GM21390 (cell line): ENCODE measurements around the gene ZCWPW1.
A peak's percentile ranks its signal among the peaks of the same experiment; 100 is the strongest.
"Not testable (repeated sequence)": the region's sequence is repeated elsewhere in the genome, so short reads cannot be mapped to it uniquely, and the experiment has no call there.

ENCODE experiments used
- ATAC-seq: cut with Tn5 transposase; IDR thresholded peaks from one replicate; pipeline ENCODE4 v1.9.1; 2021; ENCODE audit not compliant: unreplicated experiment

ZCWPW1 gene

GRCh38 chr7:100373870-100374598 is 54.5 kb downstream of the ZCWPW1 start:
- ATAC-seq = not testable (repeated sequence)

DNA sequence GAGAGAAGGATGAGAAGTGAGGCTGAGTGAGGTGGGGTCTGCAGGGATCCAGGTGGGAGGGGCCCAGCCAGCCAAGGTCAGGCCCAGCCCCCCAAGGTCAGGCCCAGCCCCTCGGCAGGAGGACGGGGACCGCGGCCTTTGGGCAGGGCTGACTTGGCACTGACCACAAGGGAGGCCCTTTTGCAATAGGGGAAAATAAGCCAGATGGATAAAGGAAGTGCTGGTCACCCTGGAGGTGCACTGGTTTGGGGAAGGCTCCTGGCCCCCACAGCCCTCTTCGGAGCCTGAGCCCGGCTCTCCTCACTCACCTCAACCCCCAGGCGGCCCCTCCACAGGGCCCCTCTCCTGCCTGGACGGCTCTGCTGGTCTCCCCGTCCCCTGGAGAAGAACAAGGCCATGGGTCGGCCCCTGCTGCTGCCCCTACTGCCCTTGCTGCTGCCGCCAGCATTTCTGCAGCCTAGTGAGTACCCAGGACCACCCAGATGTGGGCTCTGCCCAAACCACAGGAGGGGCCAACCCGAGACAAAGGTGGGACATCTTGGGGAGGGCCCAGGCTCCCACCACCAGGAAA is 55.2 kb downstream of the ZCWPW1 start, which contains the start of gene PILRA:
Gene PILRA, plus strand, starts transcription at position 227 of the 571 bp plus-strand sequence. Its CDS starts 170 bp downstream, at position 397.
- ATAC-seq = no peak

- ATAC-seq = no peak
Observed at GRCh38 chr7:100372694-100373093, 55.8 kb downstream of the ZCWPW1 start.

- no peak for ATAC-seq
Observed at GRCh38 chr7:100372256-100372655, 56.2 kb downstream of the ZCWPW1 start.

- no peak for ATAC-seq
Observed at GRCh38 chr7:100371561-100372171, 56.8 kb downstream of the ZCWPW1 start.

- ATAC-seq = no peak
Observed at GRCh38 chr7:100370746-100371145, 57.8 kb downstream of the ZCWPW1 start.

GRCh38 chr7:100370303-100370702 is 58.2 kb downstream of the ZCWPW1 start:
- no peak for ATAC-seq

DNA sequence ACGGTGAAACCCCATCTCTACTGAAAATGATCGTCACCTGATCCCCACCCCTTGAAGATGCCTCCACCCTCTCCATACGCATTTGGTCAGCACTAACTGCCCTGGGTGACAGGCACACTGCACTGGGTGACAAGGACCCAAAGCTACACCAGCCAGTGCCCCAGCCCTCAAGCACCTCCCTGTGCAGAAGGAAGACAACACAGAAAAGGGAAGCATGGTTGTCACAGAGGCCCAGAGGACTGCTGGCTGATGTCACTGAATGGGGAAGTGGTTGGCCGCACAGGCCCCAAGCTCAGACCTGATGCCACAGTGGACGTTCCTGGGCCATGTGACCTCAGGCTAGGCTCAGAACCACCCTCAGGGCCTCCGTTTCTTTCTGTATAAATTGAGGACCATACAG is 59.4 kb downstream of the ZCWPW1 start:
- peak; percentile 49 for ATAC-seq

DNA sequence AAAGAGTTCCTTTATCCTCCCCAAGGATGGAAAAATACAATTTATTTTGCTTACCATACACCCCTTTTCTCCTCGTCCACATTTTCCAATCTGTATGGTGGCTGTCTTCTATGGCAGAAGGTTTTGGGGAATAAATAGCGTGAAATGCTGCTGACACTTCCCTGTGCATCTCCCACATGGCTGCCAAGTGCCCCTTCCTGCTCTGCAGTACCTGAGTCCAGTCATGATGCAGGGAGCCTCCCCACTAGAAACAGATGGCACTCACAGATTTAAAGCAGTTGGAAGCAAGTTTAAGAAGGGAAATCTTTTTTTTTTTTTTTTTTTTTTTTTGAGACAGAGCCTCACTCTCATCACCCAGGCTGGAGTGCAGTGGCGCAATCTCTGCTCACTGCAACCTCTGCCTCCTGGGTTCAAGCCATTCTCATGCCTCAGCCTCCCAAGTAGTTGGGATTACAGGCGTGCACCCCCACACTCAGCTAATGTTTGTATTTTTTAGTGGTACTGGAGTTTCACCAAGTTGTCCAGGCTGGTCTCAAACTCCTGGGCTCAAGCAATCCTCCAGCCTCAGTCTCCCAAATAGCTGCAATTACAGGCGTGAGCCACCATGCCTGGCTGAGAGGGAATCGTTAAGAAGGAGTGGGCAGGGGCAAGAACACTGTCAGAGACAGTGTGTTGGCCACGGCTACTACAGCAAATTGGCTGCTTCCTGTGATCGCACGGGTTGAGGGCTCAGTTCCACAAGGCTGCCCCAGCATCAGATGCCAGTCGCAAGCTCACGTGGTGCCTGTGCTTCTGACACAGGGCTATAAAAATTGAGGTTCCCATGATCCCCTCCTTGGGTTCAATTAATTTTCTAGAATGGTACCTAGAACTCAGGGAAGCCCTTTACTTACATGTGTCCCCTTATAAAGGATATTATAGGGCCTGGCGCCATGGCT is 60.6 kb downstream of the ZCWPW1 start:
- ATAC-seq = no peak

- ATAC-seq = no peak
Observed at GRCh38 chr7:100367251-100367620, 61.3 kb downstream of the ZCWPW1 start.

GRCh38 chr7:100366411-100367250 is 61.9 kb downstream of the ZCWPW1 start:
- no peak for ATAC-seq

DNA sequence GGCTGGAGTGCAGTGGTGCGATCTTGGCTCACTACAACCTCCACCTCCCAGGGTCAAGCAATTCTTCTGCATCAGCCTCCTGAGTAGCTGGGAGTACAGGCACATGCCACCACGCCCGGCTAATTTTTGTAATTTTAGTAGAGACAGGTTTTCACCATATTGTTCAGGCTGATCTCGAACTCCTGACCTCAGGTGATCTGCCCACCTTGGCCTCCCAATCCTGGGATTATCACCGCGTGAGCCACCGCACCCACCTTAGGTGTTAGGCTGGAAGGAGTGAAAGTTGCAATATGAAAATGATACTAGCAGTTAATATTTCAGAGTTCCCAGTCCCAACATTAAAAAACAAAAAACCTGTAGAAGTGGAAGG is 62.5 kb downstream of the ZCWPW1 start:
- not testable (repeated sequence) for ATAC-seq

- no peak for ATAC-seq
Observed at GRCh38 chr7:100364480-100364879, 64.0 kb downstream of the ZCWPW1 start.

- not testable (repeated sequence) for ATAC-seq
Observed at GRCh38 chr7:100363797-100364196, 64.7 kb downstream of the ZCWPW1 start.

DNA sequence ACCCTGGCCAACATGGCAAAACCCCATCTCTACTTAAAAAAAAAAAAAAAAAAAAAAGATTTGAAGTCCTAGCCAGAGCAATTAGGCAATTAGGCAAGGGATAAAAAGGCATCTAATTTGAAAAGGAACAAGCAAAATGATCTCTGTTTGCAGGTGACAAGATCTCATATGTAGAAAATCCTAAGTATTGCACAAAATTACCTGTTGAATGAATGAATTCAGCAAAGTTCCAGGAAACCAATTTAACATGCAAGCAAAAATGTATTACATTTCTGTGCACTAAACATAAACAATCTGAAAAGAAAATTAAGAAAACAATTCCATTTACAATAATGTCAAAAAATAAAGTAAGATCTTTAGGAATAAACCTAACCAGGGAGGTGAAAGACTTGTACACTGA is 65.4 kb downstream of the ZCWPW1 start:
- no peak for ATAC-seq

DNA sequence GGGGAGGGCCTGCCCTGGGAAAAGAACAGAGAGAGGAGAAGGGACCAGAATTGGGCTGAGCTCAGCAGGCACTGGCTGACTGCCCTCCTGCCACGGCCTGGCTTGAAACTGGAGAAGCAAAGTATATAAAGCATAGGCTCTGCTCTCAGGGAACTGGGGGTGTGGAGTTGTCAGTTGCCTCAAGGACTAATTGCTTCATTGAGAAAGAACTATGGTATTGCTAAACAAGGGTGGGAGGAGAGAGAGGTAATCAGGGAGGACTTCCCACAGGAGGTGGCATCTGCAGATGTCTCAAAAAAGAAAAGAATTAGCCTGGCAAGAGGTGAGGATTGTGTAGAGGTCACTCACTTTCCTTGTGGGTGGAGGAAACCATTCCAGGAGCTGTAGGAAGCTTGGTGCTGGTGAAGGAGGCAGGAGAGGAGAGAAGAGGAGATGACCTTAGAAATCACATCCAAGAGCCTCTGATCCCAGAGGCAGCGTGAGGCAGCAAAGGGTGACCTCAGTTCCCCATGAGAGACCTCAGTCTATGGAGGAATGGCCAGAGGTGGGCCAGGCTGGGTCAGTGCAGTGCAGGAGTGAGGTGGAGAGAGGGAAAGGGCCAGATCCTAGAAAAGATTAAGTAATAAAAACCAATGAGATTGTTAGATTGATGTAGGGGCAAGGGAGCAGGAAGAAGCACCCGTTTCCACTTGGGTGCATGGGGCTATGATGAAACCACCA is 68.2 kb downstream of the ZCWPW1 start:
- no peak for ATAC-seq

DNA sequence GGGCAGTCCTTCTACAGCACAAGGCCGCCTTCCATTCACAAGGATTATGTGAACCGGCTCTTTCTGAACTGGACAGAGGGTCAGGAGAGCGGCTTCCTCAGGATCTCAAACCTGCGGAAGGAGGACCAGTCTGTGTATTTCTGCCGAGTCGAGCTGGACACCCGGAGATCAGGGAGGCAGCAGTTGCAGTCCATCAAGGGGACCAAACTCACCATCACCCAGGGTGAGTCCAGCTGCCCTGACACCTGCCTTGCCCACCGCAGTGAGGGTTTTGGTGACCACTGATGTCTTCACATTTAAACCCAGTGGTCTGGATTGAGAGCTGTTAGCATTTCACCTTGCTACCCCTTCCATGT is 69.7 kb downstream of the ZCWPW1 start:
- no peak for ATAC-seq

GRCh38 chr7:100358027-100358856 is 70.3 kb downstream of the ZCWPW1 start, which contains the start of gene PILRB:
Gene PILRB (plus strand): TSS chr7:100358117. CDS start chr7:100358303, 186 bp downstream.
- no peak for ATAC-seq

- no peak for ATAC-seq
Observed at GRCh38 chr7:100357131-100357561, 71.4 kb downstream of the ZCWPW1 start.
